Tibial nerve (tissue), 4 donors: ENCODE data around the gene TAS2R43.
"Not testable (repeated sequence)": the region's sequence is repeated elsewhere in the genome, so short reads cannot be mapped to it uniquely, and the experiment has no call there.

ENCODE experiments used
- EP300 ChIP-seq, 2 donors: sonication (generic); formaldehyde crosslinking; IDR thresholded peaks; one replicate each; pipeline ENCODE4 v1.6.1; 2017; ENCODE audit warnings: antibody characterized with exemption in 2 of 2, mild to moderate bottlenecking in 1 of 2
- POLR2A ChIP-seq, 2 donors: fragments of 450-650 bp; IDR thresholded peaks; one replicate each; pipeline ENCODE4 v1.6.1; 2017; ENCODE audit warnings: antibody characterized with exemption in 2 of 2, mild to moderate bottlenecking in 2 of 2, moderate library complexity in 2 of 2
- TF ChIP-seq, protein P1 (sequence below), 5 experiments: fragments of 200-600 bp in 3 of 5; fragments of 450-650 bp in 2 of 5; sonication (generic) in 3 of 5; IDR thresholded peaks; one replicate each; pipeline ENCODE4 v1.5.1; 2016 to 2019; ENCODE audit warnings: antibody characterized with exemption in 5 of 5, mild to moderate bottlenecking in 3 of 5, moderate library complexity in 2 of 5

GRCh38 chr12:11111213-11111612 lies 19.1 kb upstream of the TAS2R43 start:
- TF ChIP-seq, protein P1, sequence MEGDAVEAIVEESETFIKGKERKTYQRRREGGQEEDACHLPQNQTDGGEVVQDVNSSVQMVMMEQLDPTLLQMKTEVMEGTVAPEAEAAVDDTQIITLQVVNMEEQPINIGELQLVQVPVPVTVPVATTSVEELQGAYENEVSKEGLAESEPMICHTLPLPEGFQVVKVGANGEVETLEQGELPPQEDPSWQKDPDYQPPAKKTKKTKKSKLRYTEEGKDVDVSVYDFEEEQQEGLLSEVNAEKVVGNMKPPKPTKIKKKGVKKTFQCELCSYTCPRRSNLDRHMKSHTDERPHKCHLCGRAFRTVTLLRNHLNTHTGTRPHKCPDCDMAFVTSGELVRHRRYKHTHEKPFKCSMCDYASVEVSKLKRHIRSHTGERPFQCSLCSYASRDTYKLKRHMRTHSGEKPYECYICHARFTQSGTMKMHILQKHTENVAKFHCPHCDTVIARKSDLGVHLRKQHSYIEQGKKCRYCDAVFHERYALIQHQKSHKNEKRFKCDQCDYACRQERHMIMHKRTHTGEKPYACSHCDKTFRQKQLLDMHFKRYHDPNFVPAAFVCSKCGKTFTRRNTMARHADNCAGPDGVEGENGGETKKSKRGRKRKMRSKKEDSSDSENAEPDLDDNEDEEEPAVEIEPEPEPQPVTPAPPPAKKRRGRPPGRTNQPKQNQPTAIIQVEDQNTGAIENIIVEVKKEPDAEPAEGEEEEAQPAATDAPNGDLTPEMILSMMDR (IDR thresholded peaks at IDR 0.05): not testable (repeated sequence)
- not testable (repeated sequence) for TF ChIP-seq POLR2A, EP300 (IDR thresholded peaks at IDR 0.05)
